HG03565 (cell line): ENCODE results near the gene FBXL19.
"Not testable (repeated sequence)": the region's sequence is repeated elsewhere in the genome, so short reads cannot be mapped to it uniquely, and the experiment has no call there.

Source experiments
- ATAC-seq: cut with Tn5 transposase; IDR thresholded peaks from one replicate; pipeline ENCODE4 v1.9.1; 2021; ENCODE audit warnings: mild to moderate bottlenecking, moderate library complexity; ENCODE audit not compliant: unreplicated experiment

FBXL19 gene

GRCh38 chr16:30923554-30924075 lies at the start of gene FBXL19:
Gene FBXL19 (plus strand): TSS chr16:30923572. CDS start chr16:30925755, 2,183 bp downstream.
- no peak for ATAC-seq

GRCh38 chr16:30874244-30874820 lies 49.0 kb upstream of the FBXL19 start:
- no peak for ATAC-seq

GRCh38 chr16:30874821-30875717 lies 48.3 kb upstream of the FBXL19 start:
- peak; percentile 60 for ATAC-seq

DNA sequence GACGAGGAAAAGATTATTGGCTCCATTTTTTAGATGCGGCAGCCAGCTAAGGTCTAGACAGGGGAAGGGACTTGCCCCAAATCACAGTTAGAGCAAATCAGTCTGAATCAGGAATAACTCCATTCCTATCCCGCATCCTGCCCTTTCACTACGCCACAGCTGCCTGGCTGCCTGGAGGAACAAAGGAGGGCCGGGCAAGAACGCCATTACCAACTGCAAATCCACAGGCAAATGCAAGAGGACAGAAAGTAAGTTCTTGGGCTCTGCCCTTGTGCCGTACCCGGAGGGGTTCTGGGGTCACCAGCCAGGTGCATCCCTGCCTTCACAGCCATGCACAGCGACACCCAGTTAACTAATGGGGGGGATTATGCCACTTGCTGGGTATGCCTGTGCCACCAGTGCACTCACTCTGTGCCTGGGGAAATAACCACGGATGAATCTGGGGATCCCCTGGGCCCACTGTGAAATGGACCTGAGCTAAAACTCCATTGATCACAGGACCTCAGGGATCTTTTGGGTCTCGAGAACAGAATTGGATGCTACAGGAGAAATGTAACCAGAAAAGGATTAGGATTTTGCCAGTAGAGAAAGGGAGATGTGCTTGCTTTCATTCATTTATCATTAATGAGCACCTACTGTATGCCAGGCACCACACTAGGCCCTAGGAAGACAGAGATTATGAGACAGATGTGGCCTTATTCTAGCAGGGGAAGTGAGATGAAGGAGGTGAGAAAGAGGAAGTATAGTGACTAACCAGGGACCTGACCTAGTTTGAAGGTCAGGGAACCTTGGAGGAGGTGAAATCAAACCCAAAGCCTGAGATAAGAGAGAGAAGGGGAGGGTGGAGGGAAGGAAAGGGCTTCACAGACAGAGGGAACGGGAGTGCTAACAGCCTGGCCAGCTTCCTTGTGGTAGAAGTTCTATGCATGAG lies 47.2 kb upstream of the FBXL19 start:
- no peak for ATAC-seq

GRCh38 chr16:30876867-30877266 lies 46.5 kb upstream of the FBXL19 start:
- no peak for ATAC-seq

DNA sequence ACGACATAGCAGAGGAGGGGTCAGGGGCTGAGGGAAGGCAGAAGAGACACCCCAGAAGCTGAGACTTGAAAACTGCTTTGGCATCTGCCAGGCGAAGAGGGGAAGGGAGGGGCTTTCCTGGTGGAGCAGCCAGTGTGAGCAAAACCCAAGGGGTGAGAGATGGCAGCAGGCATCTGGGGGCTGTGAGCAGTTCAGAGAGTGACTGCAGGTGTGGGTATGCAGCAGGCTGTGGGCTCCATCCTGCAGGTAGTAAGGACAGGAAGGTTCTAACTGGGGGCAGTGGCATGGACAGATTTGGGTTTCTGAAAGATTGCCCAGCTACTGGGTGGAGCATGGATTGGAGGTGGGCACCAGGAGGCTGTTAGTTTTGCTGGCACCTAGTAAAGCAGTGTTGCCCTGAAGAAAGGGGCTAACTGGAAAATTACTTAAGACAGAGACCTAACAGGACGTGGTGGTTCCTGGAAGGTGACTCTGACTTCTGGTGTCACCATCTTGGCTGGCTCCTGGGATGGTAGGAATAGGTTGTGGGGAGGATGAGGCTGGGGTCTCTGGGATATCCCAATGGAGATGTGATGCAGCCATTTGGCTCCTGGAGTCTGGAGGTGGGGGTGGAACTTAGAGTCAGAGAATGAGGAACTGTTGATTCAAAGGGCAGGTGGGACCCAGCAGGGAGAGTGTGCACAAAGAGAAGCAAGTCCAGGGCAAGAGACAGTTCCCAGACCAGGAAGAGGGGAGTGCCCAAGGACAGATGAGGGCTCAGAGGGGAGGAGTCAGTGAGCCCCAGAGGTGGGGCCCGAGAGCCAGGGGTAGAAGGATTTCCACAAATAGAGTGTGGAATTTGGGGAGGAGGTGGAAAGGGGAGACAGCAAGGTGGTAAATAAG lies 40.7 kb upstream of the FBXL19 start:
- ATAC-seq: no peak

DNA sequence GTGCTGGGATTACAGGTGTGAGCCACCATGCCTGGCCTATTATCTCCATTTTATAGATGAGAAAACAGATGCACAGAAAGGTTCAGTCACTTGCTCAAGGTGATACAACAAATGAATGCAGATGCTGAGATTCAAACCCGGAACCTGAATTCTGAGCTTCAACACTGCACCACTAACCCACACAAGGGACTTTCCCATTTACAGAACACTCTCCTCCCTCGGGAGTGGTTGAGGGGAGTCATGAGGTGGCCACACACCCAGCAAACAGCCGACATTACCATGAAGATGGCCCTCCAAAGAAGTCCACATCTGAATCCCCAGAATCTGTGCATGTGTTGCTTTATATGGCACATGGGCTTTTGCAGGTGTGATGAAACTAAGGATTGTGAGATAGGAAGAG lies 38.6 kb upstream of the FBXL19 start:
- no peak for ATAC-seq

DNA sequence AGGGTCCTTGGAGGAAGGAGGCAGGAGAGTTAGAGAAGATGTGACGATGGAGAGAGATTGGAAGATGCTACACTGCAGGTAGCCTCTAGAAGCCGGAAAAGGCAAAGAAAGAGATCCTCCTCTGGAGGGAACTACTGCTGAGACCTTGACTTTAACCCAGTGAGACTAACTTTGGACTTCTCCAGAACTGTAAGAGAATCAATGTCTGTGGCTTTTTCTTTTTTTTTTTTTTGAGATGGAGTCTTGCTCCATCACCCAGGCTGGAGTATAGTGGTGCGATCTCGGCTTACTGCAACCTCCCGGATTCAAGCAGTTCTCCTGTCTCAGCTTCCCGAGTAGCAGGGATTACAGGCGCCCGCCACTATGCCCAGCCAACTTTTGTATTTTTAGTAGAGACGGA lies 38.2 kb upstream of the FBXL19 start:
- no peak for ATAC-seq

- ATAC-seq: no peak
Observed at GRCh38 chr16:30886145-30886544, 37.2 kb upstream of the FBXL19 start.

DNA sequence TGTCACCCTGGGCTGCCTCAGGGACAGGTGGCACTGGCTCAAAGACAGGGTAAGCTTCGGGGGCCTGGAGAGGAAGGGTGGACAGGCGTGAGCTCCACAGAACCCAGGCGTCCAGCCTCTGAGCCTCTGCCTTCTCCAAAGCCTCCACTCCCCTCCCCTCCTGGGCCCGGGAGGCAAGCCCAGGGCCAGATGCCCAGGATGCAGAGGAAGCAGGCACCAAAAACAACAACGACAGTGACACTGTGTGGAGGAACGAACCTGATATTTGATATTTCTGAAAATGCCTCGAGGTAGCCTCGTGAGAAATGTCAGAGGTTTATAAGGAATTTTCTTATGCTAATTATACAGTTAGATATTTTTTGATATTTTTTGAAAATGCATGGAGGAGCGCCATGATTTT lies 35.4 kb upstream of the FBXL19 start:
- ATAC-seq: no peak

DNA sequence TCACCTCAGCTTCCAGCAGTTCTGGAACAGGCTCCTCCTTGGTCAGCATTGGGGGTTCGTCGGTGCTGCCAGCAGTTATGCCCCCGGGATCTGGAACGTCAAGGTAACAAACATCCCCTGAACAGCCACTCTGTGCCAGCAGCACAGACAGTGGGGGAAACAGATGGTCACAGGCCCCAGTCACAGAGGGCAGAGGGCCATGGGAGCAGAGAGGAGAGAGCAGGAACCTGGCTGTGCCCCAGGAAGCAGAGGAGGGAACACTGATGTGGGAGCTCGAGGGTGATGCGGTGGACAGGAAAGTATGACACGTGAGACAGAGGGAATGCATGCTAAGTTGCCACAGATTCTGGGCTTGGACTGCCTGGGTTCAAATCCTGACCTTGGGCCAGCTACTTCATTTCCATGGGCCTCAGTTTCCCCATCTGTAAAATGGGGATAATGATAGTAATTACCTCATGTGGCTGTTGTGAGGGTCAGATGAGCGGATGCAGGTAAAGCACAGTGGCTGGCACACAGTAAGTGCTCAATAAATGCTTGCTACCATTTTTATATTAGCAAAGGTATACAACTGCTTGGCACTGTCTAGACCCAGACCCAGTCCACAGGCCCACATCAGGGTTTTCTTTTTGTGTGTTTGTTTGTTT lies 34.4 kb upstream of the FBXL19 start:
- ATAC-seq: no peak

DNA sequence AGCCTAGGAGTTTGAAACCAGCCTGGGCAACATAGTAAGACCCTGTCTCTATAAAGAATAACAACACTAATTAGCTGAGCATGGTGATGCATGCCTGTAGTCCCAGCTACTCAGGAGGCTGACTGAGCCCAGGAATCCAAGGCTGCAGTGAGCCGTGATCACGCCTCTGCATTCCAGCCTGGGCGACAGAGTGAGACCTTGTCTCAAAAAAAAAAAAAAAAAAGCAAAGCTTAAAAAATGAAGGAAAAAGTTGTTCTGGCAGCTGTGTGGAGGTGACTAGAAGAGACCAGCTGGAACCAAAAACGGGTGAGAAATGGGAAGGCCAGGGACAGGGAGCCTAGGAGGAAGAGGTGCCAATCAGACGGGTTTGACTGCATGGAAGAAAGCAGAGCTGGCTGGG lies 33.7 kb upstream of the FBXL19 start:
- no peak for ATAC-seq

GRCh38 chr16:30891043-30891823 lies 32.1 kb upstream of the FBXL19 start:
- not testable (repeated sequence) for ATAC-seq

DNA sequence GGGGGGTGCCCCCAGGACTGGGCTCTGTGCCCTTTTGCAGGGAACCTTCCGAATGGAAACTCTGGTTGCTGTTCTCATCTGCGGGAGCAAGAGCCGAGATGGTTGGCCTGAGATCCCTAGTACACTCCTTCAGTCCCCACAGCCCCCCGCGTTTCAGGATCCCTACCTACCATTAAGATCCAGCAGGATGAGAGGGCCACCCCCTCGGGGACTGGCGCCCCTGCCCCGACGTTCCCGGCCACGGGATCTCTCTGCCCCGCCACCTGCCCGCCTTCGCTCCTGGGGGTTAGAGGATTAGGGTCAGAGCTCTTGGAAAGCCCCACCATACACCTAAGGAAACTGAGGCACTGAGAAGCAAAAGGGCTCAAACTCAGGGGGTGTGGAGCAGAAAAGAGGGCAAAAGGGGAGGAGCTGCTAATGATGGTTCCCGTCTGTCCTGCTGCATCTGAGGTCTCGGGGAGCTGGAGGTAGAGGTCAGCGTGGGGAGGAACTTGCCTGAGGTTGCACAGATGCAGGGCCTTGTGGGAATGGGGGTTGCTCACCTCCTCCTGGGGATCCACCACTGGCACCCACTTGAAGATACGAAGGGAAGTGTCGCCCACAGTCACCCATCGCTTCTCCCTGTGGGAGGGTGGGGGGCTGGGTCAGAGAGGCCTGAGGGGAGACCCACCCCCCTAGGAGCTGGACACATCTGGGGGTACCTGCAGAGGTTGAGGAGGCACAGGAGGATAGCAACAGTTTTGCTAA lies 30.5 kb upstream of the FBXL19 start:
- ATAC-seq: no peak

GRCh38 chr16:30893417-30893743 lies 30.0 kb upstream of the FBXL19 start:
- ATAC-seq: no peak

DNA sequence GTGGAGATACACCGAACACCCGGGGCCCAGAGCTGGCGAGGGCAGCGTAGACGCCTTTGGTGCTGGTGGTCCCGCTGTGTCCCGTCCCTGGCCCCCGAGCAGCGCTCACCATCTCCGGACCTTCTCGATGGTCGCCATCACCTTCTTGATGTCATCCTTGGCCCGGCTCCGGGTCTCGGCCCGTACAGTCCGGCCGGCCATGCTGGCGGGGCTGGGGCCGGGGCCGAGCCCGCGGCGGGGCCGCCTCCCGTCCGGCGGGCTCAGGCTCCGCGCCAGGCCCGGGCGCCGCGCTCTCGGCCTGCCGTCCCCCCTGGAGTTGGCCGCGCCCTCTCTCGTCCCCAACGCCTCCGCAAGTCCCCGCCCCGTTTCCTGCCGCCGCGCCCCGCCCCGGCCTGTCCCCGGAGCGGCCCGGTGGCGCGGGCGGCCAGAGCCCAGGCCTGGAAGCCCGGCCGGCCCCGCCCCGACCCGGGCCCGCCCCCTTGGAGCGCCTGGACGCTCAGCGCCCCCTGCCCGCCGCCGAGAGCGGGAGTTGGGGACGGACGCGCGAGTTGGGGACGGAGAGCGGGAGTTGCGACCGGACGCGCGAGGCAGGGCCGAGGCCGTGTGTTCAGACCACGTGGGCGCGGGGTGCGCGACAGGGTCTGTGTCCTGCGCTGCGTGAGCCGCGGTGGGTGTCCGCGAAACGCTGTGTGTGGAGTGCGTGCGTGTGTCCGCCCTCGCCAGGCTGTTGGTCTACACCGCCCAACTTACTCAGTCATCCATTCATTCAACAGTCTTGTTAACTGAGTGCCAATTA lies 29.4 kb upstream of the FBXL19 start, which contains the start of gene BCL7C:
Gene BCL7C (minus strand): TSS at position 334 of the 796 bp plus-strand sequence. CDS start 133 bp downstream, at position 201.
- ATAC-seq: peak; percentile 47
